K562 (cell line): ENCODE results near the gene CD52. TPM values are rescaled to one million over a fixed set of nuclear protein-coding genes. Genes with fewer than 3 reads are reported as not detected.
A peak's percentile ranks its signal among the peaks of the same experiment; 100 is the strongest.

ENCODE experiments used
- BRD4 ChIP-seq: fragments of 200-600 bp; sonication (generic); IDR thresholded peaks from 2 replicates; pipeline ENCODE4 v1.6.1; 2017; ENCODE audit warnings: inconsistent platforms
- BRD9 ChIP-seq: fragments of 450-650 bp; IDR thresholded peaks from 2 replicates; pipeline ENCODE4 v1.6.1; 2018; ENCODE audit warnings: low read depth; ENCODE audit not compliant: partially characterized antibody
- ETV1 ChIP-seq: fragments of 450-650 bp; conservative IDR thresholded peaks from 2 replicates; pipeline ENCODE4 v1.6.1; 2016; ENCODE audit warnings: missing genetic modification characterization, control low read depth, low read depth, missing compliant biosample characterization
- FIP1L1 ChIP-seq: fragments of 200-400 bp; formaldehyde crosslinking; IDR thresholded peaks from 2 replicates; pipeline ENCODE4 v1.6.1; 2018; ENCODE audit warnings: mild to moderate bottlenecking, low read depth, low read length; ENCODE audit not compliant: poor library complexity, severe bottlenecking
- KLF10 ChIP-seq: fragments of 250-450 bp; sonication (Bioruptor Pico); IDR thresholded peaks from 2 replicates; pipeline ENCODE4 v1.6.1; 2021; ENCODE audit warnings: matching md5 sums
- MAZ ChIP-seq, 2 experiments: fragments of 450-650 bp in 1 of 2; sonication (generic) in 1 of 2; formaldehyde crosslinking; IDR thresholded peaks in 1 of 2; conservative IDR thresholded peaks in 1 of 2; 2 replicates each; pipeline versions ENCODE4 v1.4.0 to v1.5.0; 2020; ENCODE audit warnings: mild to moderate bottlenecking in 1 of 2, missing genetic modification reagents in 1 of 2
- MED1 ChIP-seq: sonication (generic); formaldehyde crosslinking; IDR thresholded peaks from 2 replicates; pipeline ENCODE4 v1.8.1; 2023; ENCODE audit warnings: missing genetic modification reagents, borderline replicate concordance
- SREBF2 ChIP-seq: sonication (generic); formaldehyde crosslinking; IDR thresholded peaks from 2 replicates; pipeline ENCODE4 v1.4.0; 2020; ENCODE audit warnings: mild to moderate bottlenecking, missing genetic modification reagents
- ZNF224 ChIP-seq: sonication (generic); formaldehyde crosslinking; IDR thresholded peaks from 2 replicates; pipeline ENCODE4 v1.8.0; 2022; ENCODE audit warnings: mild to moderate bottlenecking, missing genetic modification reagents
- ZNF696 ChIP-seq: fragments of 250-450 bp; sonication (Bioruptor Pico); conservative IDR thresholded peaks from 2 replicates; pipeline ENCODE4 v1.4.0; 2020; ENCODE audit warnings: mild to moderate bottlenecking, moderate library complexity
- polyA plus RNA-seq, 8 experiments: library from polyadenylated mRNA; depleted of rRNA in 4 of 8; stranded (reverse) in 5 of 8; unstranded in 3 of 8; fragments of >200 nt; fragmentation: Nextera tagmentation in 2 of 8; fragmentation: Illumina TruSeq in 1 of 8; extraction: Ambion mirVana in 2 of 8; extraction: Trizol in 1 of 8; gene quantifications; 2 replicates each; pipeline versions ENCODE4 v1.2.1 to v1.2.3, GENCODE V29; 2011 to 2014; ENCODE audit warnings: inconsistent platforms in 1 of 8, missing spikeins in 1 of 8
- total RNA-seq, 7 experiments: library from RNA; depleted of rRNA in 6 of 7; stranded (reverse); fragments of >200 nt in 6 of 7; fragmentation: Illumina TruSeq in 2 of 7; extraction: Trizol in 2 of 7; gene quantifications; 2 replicates each; pipeline versions ENCODE4 v1.2.1 to v1.2.3, GENCODE V29; 2011 to 2021; ENCODE audit warnings: low replicate concordance in 1 of 7
- TF ChIP-seq, protein P1 (sequence below): sonication (generic); formaldehyde crosslinking; IDR thresholded peaks from 2 replicates; pipeline ENCODE4 v1.8.0; 2022; ENCODE audit warnings: missing genetic modification reagents, mild to moderate bottlenecking, borderline replicate concordance
- TF ChIP-seq, protein P2 (sequence below): fragments of 450-650 bp; IDR thresholded peaks from one replicate; pipeline ENCODE4 v1.6.1; 2018; ENCODE audit warnings: mild to moderate bottlenecking, moderate library complexity; ENCODE audit not compliant: partially characterized antibody
- TF ChIP-seq, protein P3 (sequence below): sonication (generic); formaldehyde crosslinking; IDR thresholded peaks from 2 replicates; pipeline ENCODE4 v1.8.1; 2022; ENCODE audit warnings: missing genetic modification reagents
- TF ChIP-seq, protein P4 (sequence below): fragments of 450-650 bp; formaldehyde crosslinking; IDR thresholded peaks from 2 replicates; pipeline ENCODE4 v1.4.0; 2022; ENCODE audit warnings: missing genetic modification characterization
- TF ChIP-seq, protein P5 (sequence below): fragments of 450-650 bp; IDR thresholded peaks from 2 replicates; pipeline ENCODE4 v1.7.0; 2016; ENCODE audit warnings: borderline replicate concordance
- TF ChIP-seq, protein P6 (sequence below): sonication (generic); formaldehyde crosslinking; IDR thresholded peaks from 2 replicates; pipeline ENCODE4 v1.8.1; 2023; ENCODE audit warnings: mild to moderate bottlenecking, missing genetic modification reagents

The CD52 gene
- total and polyA plus RNA-seq, 9 of the 15 experiments (the other 6 are each of a cell fraction or from before 2014, with no cell fraction given), result 34.9 to 488 (median 173) TPM

DNA sequence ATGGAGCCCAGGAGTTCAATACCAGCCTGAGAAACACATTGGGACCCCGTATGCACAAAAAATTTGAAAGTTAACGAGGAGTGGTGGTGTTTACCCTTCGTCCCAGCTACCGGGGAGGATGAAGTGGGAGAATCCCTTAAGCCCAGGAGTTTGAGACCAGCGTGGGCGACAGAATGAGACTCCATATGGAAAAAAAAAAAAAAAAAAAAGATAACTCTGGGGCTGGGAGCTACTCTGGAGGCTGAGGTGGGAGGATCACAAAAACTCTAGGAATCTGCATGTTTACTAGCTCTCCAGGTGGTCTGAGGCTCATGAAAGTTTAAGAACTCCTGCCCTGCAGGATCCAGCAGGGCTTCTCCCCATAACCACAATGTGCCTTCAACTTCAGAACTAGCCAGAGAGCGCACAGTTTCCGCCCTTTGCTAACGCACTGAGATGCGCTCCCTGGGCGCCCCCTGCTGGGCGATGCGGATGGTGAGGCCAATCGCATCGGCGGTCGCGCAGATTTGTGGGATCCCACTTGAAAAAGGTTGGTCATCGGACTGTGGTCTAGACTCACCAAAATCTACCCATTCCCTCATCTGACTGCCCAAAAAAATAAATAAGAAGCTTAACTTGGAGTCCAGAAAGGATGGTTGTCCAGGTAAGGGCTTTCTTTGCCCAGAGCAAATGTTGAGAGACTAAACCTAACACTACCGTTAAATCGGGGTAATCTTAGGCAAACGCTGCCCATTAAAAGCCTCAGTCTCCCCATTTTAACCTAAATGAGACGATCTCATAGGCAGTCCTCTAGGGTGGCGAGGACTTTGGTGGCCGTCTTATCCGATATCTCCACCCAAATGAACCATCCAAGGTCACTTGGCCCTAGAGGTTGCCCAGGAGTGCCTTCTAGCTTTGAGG lies 46.0 kb downstream of the CD52 start (continued):
- TF ChIP-seq, protein P1, sequence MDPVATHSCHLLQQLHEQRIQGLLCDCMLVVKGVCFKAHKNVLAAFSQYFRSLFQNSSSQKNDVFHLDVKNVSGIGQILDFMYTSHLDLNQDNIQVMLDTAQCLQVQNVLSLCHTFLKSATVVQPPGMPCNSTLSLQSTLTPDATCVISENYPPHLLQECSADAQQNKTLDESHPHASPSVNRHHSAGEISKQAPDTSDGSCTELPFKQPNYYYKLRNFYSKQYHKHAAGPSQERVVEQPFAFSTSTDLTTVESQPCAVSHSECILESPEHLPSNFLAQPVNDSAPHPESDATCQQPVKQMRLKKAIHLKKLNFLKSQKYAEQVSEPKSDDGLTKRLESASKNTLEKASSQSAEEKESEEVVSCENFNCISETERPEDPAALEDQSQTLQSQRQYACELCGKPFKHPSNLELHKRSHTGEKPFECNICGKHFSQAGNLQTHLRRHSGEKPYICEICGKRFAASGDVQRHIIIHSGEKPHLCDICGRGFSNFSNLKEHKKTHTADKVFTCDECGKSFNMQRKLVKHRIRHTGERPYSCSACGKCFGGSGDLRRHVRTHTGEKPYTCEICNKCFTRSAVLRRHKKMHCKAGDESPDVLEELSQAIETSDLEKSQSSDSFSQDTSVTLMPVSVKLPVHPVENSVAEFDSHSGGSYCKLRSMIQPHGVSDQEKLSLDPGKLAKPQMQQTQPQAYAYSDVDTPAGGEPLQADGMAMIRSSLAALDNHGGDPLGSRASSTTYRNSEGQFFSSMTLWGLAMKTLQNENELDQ (CRISPR knock-in tag), result 0 out of 2 replicates have a peak, but pooled peaks have one; percentile 20
- TF ChIP-seq SREBF2 (CRISPR knock-in tag) (no peak), BRD9 (no peak), ZNF224 (CRISPR knock-in tag) (no peak), MAZ (CRISPR knock-in tag; conservative IDR thresholded peaks at IDR 0.05 in 1 of 2, IDR thresholded peaks at IDR 0.05 in 1 of 2) (peak in 1 of 2 experiments; percentile 68; a peak in 2 of 4 replicates), ZNF696 (CRISPR knock-in tag) (no peak), KLF10 (CRISPR knock-in tag) (no peak), FIP1L1 (no peak), ETV1 (peak; percentile 63; the same call in 1 of the 2 replicates), MED1 (CRISPR knock-in tag) (no peak), BRD4 (no peak)
- TF ChIP-seq, protein P2, sequence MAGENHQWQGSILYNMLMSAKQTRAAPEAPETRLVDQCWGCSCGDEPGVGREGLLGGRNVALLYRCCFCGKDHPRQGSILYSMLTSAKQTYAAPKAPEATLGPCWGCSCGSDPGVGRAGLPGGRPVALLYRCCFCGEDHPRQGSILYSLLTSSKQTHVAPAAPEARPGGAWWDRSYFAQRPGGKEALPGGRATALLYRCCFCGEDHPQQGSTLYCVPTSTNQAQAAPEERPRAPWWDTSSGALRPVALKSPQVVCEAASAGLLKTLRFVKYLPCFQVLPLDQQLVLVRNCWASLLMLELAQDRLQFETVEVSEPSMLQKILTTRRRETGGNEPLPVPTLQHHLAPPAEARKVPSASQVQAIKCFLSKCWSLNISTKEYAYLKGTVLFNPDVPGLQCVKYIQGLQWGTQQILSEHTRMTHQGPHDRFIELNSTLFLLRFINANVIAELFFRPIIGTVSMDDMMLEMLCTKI, result no peak
- TF ChIP-seq, protein P3, sequence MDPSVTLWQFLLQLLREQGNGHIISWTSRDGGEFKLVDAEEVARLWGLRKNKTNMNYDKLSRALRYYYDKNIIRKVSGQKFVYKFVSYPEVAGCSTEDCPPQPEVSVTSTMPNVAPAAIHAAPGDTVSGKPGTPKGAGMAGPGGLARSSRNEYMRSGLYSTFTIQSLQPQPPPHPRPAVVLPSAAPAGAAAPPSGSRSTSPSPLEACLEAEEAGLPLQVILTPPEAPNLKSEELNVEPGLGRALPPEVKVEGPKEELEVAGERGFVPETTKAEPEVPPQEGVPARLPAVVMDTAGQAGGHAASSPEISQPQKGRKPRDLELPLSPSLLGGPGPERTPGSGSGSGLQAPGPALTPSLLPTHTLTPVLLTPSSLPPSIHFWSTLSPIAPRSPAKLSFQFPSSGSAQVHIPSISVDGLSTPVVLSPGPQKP, result no peak
- TF ChIP-seq, protein P4, sequence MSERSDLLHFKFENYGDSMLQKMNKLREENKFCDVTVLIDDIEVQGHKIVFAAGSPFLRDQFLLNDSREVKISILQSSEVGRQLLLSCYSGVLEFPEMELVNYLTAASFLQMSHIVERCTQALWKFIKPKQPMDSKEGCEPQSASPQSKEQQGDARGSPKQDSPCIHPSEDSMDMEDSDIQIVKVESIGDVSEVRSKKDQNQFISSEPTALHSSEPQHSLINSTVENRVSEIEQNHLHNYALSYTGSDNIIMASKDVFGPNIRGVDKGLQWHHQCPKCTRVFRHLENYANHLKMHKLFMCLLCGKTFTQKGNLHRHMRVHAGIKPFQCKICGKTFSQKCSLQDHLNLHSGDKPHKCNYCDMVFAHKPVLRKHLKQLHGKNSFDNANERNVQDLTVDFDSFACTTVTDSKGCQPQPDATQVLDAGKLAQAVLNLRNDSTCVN (CRISPR knock-in tag), result no peak
- TF ChIP-seq, protein P5, sequence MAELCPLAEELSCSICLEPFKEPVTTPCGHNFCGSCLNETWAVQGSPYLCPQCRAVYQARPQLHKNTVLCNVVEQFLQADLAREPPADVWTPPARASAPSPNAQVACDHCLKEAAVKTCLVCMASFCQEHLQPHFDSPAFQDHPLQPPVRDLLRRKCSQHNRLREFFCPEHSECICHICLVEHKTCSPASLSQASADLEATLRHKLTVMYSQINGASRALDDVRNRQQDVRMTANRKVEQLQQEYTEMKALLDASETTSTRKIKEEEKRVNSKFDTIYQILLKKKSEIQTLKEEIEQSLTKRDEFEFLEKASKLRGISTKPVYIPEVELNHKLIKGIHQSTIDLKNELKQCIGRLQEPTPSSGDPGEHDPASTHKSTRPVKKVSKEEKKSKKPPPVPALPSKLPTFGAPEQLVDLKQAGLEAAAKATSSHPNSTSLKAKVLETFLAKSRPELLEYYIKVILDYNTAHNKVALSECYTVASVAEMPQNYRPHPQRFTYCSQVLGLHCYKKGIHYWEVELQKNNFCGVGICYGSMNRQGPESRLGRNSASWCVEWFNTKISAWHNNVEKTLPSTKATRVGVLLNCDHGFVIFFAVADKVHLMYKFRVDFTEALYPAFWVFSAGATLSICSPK, result no peak
- TF ChIP-seq, protein P6, sequence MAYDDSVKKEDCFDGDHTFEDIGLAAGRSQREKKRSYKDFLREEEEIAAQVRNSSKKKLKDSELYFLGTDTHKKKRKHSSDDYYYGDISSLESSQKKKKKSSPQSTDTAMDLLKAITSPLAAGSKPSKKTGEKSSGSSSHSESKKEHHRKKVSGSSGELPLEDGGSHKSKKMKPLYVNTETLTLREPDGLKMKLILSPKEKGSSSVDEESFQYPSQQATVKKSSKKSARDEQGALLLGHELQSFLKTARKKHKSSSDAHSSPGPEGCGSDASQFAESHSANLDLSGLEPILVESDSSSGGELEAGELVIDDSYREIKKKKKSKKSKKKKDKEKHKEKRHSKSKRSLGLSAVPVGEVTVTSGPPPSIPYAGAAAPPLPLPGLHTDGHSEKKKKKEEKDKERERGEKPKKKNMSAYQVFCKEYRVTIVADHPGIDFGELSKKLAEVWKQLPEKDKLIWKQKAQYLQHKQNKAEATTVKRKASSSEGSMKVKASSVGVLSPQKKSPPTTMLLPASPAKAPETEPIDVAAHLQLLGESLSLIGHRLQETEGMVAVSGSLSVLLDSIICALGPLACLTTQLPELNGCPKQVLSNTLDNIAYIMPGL (CRISPR knock-in tag), result no peak
